Measurements from ENCODE around the gene TIAM1.

- TF ChIP-seq RARB (CRISPR knock-in tag; IDR thresholded peaks at IDR 0.05) (no peak), EP300 (IDR thresholded peaks at IDR 0.05) (no peak), REST (IDR thresholded peaks at IDR 0.05) (no peak), CTCF (IDR thresholded peaks at IDR 0.05) (no peak), RCOR1 (IDR thresholded peaks at IDR 0.05; ENCODE audit: low read depth, low read length) (no peak), POLR2AphosphoS2 (conservative IDR thresholded peaks at IDR 0.05; ENCODE audit: low read length) (no peak), POLR2A (IDR thresholded peaks at IDR 0.05; ENCODE audit: low read length) (no peak), USF2 (IDR thresholded peaks at IDR 0.05) (no peak), RFX5 (IDR thresholded peaks at IDR 0.05) (no peak), HOXA7 (CRISPR knock-in tag; IDR thresholded peaks at IDR 0.05) (no peak), ZC3H11A (IDR thresholded peaks at IDR 0.05) (no peak)
- TF ChIP-seq, protein P1, sequence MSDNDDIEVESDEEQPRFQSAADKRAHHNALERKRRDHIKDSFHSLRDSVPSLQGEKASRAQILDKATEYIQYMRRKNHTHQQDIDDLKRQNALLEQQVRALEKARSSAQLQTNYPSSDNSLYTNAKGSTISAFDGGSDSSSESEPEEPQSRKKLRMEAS (IDR thresholded peaks at IDR 0.05) = no peak
Observed at GRCh38 chr21:31075848-31076247, 268.2 kb downstream of the TIAM1 start.
